ENCODE data around the gene PRKAG2.

DNA sequence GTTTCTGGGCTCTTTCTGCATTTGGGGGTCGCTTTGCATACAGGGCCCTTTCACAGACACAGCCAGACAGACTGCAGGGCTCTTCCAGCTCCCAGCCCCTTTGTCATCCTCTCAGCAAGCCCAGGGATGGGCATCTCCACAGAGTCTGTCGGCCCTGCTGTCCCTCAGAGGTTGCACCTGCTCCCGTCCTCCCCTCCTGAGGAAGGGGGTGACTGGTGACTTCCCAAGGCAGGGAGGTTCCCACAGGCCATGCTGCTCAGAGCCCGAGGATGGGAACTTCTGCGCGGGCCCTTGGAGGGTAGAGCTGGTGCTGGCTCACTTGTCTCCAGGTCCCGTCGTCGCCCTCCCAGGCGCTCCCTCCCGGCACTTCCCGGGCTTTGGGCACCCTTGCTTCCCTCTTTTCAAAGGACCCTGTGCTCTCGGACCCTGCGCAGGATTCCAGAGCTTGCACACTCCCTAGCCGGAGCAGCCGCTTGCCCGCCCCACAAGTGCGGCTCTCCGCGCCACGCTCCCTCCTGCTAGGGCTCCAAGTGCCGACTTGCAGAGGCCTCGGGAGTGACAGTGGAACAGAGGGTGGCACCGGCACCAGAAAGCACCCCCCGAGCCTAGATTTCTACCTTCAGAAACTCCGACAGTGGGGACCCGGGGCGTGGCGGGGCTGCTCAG is 152.5 kb downstream of the PRKAG2 start:
- TF ChIP-seq CTCF (IDR thresholded peaks at IDR 0.05) (no peak), POLR2A (IDR thresholded peaks at IDR 0.05) (no peak)

Data from Peyer's patch (tissue), 4 donors.